ENCODE results near the gene CMPK2. TPM values are rescaled to one million over a fixed set of nuclear protein-coding genes. Genes with fewer than 3 reads are reported as not detected.

The CMPK2 gene
- total RNA-seq, 1 donor from 2014 or later: 1.9 TPM

DNA sequence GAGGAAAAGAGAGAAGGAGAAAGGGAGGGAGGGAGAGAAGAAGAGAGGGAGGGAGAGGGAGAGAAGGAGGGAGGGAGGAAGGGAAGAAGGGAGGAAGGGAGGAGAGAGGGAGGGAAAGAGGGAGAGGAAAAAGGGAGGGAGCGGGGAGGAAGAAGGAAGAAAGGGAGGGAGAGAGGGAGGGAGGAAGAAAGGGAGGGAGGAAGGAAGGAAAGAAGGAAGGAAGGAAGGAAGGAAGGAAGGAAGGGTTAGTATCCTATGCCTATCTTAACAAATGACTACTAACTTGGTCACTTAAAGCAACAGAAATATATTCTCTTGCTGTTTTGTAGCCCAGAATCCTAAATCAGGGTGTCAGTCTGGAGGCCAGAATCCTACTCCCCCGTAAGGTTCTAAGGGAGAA, 52.1 kb downstream of the CMPK2 start:
- CTCF ChIA-PET: no interaction called here
- H3K27ac Mint-ChIP-seq: no peak overlapping the region
- POLR2A ChIA-PET: no interaction called here
- H3K4me3 Mint-ChIP-seq: no peak overlapping the region
- DNase-seq (no peak), ATAC-seq (ENCODE audit: low read depth) (no peak)
- intact Hi-C loops (cut with micrococcal nuclease): no loop called here
- peaks cover 12% of the 10 kb centered on the region for H3K27me3 Mint-ChIP-seq
- H3K4me1 Mint-ChIP-seq: peaks cover 1% of the 10 kb centered on the region
- H3K36me3 Mint-ChIP-seq (ENCODE audit: low read depth): no peaks in the 10 kb centered on the region
- TF ChIP-seq, protein P1, sequence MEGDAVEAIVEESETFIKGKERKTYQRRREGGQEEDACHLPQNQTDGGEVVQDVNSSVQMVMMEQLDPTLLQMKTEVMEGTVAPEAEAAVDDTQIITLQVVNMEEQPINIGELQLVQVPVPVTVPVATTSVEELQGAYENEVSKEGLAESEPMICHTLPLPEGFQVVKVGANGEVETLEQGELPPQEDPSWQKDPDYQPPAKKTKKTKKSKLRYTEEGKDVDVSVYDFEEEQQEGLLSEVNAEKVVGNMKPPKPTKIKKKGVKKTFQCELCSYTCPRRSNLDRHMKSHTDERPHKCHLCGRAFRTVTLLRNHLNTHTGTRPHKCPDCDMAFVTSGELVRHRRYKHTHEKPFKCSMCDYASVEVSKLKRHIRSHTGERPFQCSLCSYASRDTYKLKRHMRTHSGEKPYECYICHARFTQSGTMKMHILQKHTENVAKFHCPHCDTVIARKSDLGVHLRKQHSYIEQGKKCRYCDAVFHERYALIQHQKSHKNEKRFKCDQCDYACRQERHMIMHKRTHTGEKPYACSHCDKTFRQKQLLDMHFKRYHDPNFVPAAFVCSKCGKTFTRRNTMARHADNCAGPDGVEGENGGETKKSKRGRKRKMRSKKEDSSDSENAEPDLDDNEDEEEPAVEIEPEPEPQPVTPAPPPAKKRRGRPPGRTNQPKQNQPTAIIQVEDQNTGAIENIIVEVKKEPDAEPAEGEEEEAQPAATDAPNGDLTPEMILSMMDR (IDR thresholded peaks at IDR 0.05): no peak
- no peaks in the 10 kb centered on the region for H3K9me3 Mint-ChIP-seq

DNA sequence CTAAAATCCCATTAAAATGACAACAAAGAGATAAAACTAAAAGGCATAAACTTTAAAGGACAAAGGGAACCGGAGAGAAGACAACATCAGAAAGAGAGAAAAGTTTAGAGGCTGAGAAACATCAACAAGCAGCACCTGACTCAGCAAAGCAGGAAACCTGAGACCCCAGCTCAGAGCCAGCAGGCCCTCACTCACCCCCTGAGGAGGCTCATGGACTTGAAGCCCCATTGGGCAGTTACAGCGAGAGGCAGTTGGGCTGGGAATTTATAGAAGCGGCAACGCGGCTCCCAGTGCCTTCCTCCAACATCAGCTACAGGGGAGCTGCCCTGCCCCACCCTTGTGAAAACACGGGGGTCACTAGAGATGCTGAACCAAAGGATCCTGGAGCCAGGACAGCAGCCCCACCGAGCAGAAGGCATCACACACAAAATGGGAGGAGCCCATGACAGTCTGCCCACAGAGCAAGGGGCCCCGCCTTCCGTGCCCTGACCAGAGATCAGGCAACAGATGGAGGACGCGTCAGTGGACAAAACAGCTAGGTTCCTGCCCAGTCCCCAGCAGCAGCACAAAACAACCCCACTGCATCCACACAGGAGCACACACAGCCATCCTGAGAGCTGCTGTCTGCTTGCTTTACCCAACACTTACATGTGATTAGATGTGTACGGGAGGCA, 52.7 kb downstream of the CMPK2 start:
- Mint-ChIP-seq H3K27me3 (peaks cover 12% of the 10 kb centered on the region), H3K4me1 (peaks cover 7% of the 10 kb centered on the region), H3K9me3 (no peaks in the 10 kb centered on the region), H3K36me3 (ENCODE audit: low read depth) (no peaks in the 10 kb centered on the region), H3K27ac (no peak overlapping the region), H3K4me3 (no peak overlapping the region)
- intact Hi-C loops (cut with micrococcal nuclease): no loop called here
- ChIA-PET POLR2A (no interaction called here), CTCF (no interaction called here)
- DNase-seq: no peak
- ATAC-seq (ENCODE audit: low read depth): no peak
- TF ChIP-seq, protein P1 (IDR thresholded peaks at IDR 0.05): no peak

DNA sequence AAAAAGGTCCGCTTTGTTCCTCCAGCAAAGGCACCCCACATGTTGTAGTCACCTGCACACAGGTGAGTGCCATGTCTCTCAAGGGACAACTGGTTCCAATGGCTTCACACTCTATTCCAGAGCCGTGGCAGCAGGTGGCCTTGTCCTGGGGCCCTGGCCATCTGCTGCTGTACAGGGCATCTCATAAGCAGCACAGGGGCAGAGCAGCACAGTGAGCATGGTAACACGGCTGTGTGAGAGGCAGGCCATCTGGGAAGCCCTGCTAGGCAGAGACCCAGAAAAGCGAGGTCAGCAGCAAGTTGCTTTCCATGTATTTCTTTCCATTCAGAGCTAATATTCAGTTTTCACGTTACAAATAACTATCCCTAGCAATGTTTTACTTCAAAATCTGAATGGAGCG, 54.7 kb downstream of the CMPK2 start:
- H3K4me1 Mint-ChIP-seq: peaks cover 10% of the 10 kb centered on the region
- POLR2A ChIA-PET: no interaction called here
- H3K9me3 Mint-ChIP-seq: no peaks in the 10 kb centered on the region
- intact Hi-C loops (cut with micrococcal nuclease): no loop called here
- TF ChIP-seq, protein P1 (IDR thresholded peaks at IDR 0.05): no peak
- no peaks in the 10 kb centered on the region for H3K36me3 Mint-ChIP-seq (ENCODE audit: low read depth)
- ATAC-seq (ENCODE audit: low read depth) (no peak), DNase-seq (no peak)
- H3K27me3 Mint-ChIP-seq: peaks cover 12% of the 10 kb centered on the region
- H3K27ac Mint-ChIP-seq: no peak overlapping the region
- no peak overlapping the region for H3K4me3 Mint-ChIP-seq
- CTCF ChIA-PET: no interaction called here

DNA sequence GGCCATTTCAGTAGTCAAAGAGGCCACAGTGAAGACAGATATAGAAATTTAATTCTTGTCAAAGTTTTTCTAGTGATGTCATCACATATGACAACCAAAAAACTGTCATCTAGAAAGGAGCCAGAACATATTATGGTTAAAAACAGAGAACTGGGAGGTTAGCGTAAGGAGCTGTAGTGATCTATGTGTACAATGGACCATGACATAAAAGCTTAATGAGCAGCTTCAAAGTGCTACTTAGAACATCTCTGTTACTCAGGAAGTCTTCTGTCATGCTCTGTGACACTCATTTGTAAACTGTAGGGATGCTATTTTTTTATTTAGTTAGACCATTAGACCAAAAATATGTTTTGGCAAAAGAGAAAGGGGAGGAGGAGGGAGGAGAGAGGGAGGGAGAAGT, 57.3 kb downstream of the CMPK2 start:
- intact Hi-C loops (cut with micrococcal nuclease): no loop called here
- DNase-seq (no peak), ATAC-seq (ENCODE audit: low read depth) (peak; percentile 28)
- Mint-ChIP-seq H3K27ac (no peak overlapping the region), H3K9me3 (no peaks in the 10 kb centered on the region), H3K36me3 (ENCODE audit: low read depth) (no peaks in the 10 kb centered on the region), H3K4me3 (no peak overlapping the region), H3K27me3 (peaks cover 15% of the 10 kb centered on the region), H3K4me1 (peaks cover 10% of the 10 kb centered on the region)
- ChIA-PET POLR2A (no interaction called here), CTCF (no interaction called here)
- TF ChIP-seq, protein P1 (IDR thresholded peaks at IDR 0.05): no peak

DNA sequence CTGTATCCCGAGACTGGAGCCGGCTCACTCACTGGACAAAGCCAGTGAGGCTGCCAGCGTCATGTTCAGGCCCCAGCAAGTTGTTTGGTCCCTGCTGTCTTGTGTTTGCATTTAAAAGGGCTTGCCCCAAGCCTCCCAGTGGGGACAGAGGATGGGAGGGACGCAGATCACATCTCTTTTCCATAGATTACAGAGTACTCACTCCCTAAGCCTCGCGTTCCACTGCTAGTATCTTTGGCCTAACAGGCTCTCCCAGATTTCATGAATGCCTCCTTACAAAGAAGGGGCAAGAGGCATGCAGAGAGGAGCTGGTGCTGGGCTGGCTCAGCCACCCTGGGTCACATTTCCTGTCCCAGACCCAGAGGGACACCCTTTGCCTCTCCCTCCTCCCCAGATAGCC, 59.1 kb downstream of the CMPK2 start:
- Mint-ChIP-seq H3K4me3 (no peak overlapping the region), H3K27ac (no peak overlapping the region), H3K9me3 (no peaks in the 10 kb centered on the region), H3K27me3 (peaks cover 15% of the 10 kb centered on the region), H3K4me1 (peaks cover 10% of the 10 kb centered on the region), H3K36me3 (ENCODE audit: low read depth) (no peaks in the 10 kb centered on the region)
- DNase-seq (no peak), ATAC-seq (ENCODE audit: low read depth) (no peak)
- intact Hi-C loops (cut with micrococcal nuclease): no loop called here
- ChIA-PET POLR2A (no interaction called here), CTCF (no interaction called here)
- TF ChIP-seq, protein P1 (IDR thresholded peaks at IDR 0.05): no peak

Measured in activated B cell treated with CpG ODN at 0.5 μM for 24 hours (primary cell).